ENCODE data around the gene PLEKHA5.

DNA sequence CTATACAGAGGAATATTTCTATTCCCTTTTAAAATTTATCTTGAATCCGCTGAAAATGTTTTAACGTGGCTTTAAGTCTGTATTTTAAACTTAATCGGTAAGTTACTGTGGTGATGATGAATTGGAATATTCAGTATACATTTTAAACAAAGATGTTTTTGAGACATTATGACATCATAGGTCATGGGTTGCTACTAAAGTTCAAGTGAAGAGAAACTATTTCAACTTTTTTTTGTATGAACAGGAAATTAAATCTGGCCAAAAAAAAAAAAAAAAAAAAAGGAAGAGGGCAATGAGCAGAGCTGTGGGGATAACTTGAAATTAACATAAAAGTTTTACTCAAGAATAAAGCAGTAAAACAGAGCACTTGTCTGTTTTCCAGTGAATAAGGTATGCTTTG lies 109.0 kb downstream of the PLEKHA5 start:
- TF ChIP-seq, protein P1, sequence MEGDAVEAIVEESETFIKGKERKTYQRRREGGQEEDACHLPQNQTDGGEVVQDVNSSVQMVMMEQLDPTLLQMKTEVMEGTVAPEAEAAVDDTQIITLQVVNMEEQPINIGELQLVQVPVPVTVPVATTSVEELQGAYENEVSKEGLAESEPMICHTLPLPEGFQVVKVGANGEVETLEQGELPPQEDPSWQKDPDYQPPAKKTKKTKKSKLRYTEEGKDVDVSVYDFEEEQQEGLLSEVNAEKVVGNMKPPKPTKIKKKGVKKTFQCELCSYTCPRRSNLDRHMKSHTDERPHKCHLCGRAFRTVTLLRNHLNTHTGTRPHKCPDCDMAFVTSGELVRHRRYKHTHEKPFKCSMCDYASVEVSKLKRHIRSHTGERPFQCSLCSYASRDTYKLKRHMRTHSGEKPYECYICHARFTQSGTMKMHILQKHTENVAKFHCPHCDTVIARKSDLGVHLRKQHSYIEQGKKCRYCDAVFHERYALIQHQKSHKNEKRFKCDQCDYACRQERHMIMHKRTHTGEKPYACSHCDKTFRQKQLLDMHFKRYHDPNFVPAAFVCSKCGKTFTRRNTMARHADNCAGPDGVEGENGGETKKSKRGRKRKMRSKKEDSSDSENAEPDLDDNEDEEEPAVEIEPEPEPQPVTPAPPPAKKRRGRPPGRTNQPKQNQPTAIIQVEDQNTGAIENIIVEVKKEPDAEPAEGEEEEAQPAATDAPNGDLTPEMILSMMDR (IDR thresholded peaks at IDR 0.05) = no peak
- TF ChIP-seq POLR2A (IDR thresholded peaks at IDR 0.05) = no peak

Measured in Peyer's patch (tissue), 4 donors.